Thyroid gland (tissue), 4 donors: ENCODE results near the gene GRM7.
"Not testable (repeated sequence)": the region's sequence is repeated elsewhere in the genome, so short reads cannot be mapped to it uniquely, and the experiment has no call there.

Source experiments
- CTCF ChIP-seq, 6 experiments: fragments of 200-600 bp in 3 of 6; fragments of 450-650 bp in 3 of 6; sonication (generic) in 3 of 6; IDR thresholded peaks; one replicate each; pipeline ENCODE4 v1.5.1; 2016 to 2019; ENCODE audit warnings: antibody characterized with exemption in 6 of 6, mild to moderate bottlenecking in 2 of 6, inconsistent platforms in 1 of 6, moderate library complexity in 1 of 6
- POLR2A ChIP-seq, 2 donors: fragments of 450-650 bp; IDR thresholded peaks; one replicate each; pipeline ENCODE4 v1.6.1; 2017; ENCODE audit warnings: antibody characterized with exemption in 2 of 2, mild to moderate bottlenecking in 2 of 2, moderate library complexity in 1 of 2

DNA sequence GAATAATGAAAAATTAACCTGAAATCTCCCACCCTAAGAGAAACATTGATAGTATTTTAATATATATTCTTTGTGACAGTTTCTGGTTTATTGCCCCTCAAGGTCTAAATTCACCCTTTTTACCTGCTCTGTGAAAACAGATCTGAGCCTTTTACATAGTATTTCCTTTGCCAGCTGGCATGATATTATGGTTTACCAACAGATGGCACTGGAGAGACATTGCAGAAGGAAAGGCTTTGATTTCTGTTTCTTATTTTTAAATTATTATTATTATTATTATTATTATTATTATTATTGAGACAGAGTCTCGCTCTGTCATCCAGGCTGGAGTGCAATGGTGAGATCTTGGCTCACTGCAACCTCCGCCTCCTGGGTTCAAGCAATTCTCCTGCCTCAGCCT lies 74.5 kb downstream of the GRM7 start:
- not testable (repeated sequence) for TF ChIP-seq CTCF, POLR2A (IDR thresholded peaks at IDR 0.05)
